ENCODE results near the gene RNF13. TPM values are rescaled to one million over a fixed set of nuclear protein-coding genes. Genes with fewer than 3 reads are reported as not detected.

The RNF13 gene
- total RNA-seq, 3 donors from 2014 or later = 52.6 to 85.0 (median 64.9) TPM

DNA sequence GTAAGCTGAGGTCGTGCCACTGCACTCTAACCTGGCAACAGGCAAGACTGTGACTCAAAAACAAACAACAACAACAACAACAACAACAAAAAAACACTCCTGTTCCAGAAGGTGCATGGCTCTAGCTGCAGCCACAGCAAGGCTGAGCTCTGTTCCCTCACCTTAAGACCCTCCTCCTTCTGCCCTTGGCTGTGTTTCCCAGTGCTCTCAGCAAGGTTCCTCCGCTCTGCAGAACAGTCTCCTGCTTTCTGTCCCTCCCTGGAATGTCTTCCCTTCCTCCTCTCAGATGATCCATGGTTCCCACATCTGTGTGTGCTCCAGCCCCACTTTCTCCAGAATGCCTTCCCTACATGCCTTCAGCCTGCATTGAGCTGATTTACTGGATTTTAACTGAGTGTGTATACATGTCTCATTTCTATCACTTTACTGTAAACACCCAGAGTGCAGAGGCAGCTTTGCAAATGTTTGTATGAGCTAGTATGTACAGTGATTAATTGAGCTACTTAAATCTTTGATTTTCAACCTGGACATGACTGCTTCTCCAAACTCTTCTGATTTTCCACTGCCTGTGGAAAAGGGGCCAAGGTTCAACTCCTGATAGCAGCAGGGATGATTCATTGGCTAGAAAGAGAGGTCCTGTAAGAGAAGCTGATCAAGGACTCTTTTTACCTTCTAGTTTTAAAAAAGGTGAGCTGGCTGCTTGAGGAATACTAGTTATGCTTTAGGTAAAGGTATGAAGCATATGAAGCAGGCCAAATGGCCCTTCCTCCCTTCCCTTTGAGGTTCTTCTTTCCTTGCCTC lies 35.4 kb upstream of the RNF13 start:
- H3K4me1 ChIP-seq (ENCODE audit: low read depth) = no peaks in the 10 kb centered on the region
- intact Hi-C loops (cut with DNase I, micrococcal nuclease) = loop anchor here in 1 of 2 donors (10.0 kb wide), 1 partner anchor 263 kb away; no protein-coding TSS in a partner anchor
- ATAC-seq = no peak
- TF ChIP-seq, protein P1, sequence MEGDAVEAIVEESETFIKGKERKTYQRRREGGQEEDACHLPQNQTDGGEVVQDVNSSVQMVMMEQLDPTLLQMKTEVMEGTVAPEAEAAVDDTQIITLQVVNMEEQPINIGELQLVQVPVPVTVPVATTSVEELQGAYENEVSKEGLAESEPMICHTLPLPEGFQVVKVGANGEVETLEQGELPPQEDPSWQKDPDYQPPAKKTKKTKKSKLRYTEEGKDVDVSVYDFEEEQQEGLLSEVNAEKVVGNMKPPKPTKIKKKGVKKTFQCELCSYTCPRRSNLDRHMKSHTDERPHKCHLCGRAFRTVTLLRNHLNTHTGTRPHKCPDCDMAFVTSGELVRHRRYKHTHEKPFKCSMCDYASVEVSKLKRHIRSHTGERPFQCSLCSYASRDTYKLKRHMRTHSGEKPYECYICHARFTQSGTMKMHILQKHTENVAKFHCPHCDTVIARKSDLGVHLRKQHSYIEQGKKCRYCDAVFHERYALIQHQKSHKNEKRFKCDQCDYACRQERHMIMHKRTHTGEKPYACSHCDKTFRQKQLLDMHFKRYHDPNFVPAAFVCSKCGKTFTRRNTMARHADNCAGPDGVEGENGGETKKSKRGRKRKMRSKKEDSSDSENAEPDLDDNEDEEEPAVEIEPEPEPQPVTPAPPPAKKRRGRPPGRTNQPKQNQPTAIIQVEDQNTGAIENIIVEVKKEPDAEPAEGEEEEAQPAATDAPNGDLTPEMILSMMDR (IDR thresholded peaks at IDR 0.05) = no peak
- no peaks in the 10 kb centered on the region for H3K9me3 ChIP-seq
- no peak overlapping the region for H3K4me3 ChIP-seq
- no peaks in the 10 kb centered on the region for H3K36me3 ChIP-seq (ENCODE audit: low read depth)
- no peak for DNase-seq

DNA sequence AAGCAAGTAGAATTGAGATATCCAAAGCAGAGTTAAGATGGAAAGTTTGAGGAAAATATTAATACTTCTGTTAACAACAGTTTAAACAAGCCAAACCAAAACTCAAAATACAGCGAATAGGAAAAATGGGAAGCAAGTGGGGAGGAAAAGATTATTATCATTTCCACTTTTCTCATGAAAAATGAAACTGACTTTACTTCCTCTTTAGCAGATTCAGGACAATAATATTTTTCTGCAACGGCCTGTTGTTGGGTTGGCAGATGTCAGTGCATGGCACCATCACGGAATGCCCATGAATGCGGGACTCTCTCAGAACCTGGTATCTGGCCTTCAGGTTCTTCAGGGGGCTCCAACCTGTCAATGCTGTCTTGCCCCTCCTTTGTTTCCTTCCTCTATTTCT lies 31.8 kb upstream of the RNF13 start:
- ATAC-seq = no peak
- no peak for DNase-seq
- no peaks in the 10 kb centered on the region for H3K9me3 ChIP-seq
- TF ChIP-seq, protein P1 (IDR thresholded peaks at IDR 0.05) = no peak
- no peak overlapping the region for H3K4me3 ChIP-seq
- no peaks in the 10 kb centered on the region for H3K4me1 ChIP-seq (ENCODE audit: low read depth)
- intact Hi-C loops (cut with DNase I, micrococcal nuclease) = no loop called here
- H3K36me3 ChIP-seq (ENCODE audit: low read depth) = no peaks in the 10 kb centered on the region

DNA sequence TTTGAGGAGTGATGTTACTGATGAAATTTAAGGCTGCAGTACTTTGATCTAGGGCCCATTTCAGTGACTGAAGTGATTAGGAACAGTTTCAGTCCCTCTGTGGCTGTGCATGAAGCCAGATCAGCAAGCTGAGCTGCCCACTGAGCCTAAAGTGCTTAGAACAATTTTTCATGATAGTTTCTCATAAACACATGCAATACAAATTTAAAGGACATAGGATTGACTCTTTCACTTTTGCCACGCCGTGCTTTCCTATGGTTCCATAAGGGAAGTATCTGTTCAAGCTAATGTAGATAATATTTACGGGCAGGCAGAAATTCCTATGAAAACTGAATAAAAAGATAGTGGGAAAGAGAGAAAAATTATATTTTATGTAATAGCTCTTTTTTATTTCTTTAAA lies 31.3 kb upstream of the RNF13 start:
- no peak overlapping the region for H3K4me3 ChIP-seq
- TF ChIP-seq, protein P1 (IDR thresholded peaks at IDR 0.05) = no peak
- no peaks in the 10 kb centered on the region for H3K4me1 ChIP-seq (ENCODE audit: low read depth)
- H3K9me3 ChIP-seq = no peaks in the 10 kb centered on the region
- H3K36me3 ChIP-seq (ENCODE audit: low read depth) = no peaks in the 10 kb centered on the region
- ATAC-seq (no peak), DNase-seq (no peak)
- intact Hi-C loops (cut with DNase I, micrococcal nuclease) = no loop called here

DNA sequence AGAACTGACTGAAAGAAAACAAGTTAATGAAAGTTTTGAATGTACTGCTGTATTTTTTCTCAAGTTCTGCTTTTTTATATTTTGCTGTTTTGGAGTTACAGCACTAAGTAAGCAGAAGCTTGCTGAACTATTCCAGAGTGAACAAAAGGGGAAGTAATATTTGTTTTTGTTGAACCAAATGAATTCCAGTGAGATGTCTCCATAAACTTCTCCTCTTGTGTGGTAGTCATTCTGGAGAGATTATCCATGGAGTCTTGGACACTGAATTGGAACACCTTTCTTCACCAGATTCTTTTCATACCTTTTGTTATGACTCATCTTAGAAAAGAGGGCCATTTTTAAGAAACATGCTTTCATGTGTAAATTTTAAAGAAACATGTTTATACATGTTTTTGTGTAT lies 29.4 kb upstream of the RNF13 start:
- Histone ChIP-seq H3K9me3 (no peaks in the 10 kb centered on the region), H3K4me1 (ENCODE audit: low read depth) (no peaks in the 10 kb centered on the region), H3K4me3 (no peak overlapping the region), H3K36me3 (ENCODE audit: low read depth) (no peaks in the 10 kb centered on the region)
- DNase-seq (no peak), ATAC-seq (no peak)
- TF ChIP-seq, protein P1 (IDR thresholded peaks at IDR 0.05) = no peak
- intact Hi-C loops (cut with DNase I, micrococcal nuclease) = no loop called here

DNA sequence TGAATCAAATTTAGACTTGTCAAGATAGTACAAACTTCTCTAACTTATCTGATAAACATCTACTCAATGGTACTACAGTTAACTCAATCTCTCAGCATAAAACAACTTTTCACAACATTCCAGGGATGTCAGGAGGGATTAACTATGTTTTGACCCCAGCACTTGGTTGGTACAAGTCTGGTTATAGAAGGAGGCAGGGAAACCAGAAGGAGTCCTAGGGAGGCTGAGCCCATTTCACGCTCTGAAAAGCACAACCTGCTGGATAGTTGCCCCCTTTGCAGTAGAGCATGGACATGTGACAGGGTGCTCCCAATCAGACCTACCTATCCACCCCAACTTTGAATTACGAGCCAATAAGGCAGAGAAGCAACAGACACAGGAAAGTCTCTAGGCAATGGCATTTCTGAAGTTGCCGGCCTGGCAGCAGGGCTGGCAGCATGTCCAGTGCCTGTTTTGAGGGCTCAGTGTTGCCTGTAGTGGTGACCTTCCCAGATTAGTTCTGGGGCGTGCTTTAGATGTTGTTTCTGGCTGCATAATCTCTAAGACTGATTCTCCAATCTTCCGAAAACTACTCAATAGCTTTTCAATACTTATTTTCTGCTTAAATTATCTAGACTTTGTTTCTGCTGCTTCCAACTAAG lies 28.8 kb upstream of the RNF13 start:
- ATAC-seq (no peak), DNase-seq (no peak)
- TF ChIP-seq, protein P1 (IDR thresholded peaks at IDR 0.05) = no peak
- no peak overlapping the region for H3K4me3 ChIP-seq
- no peaks in the 10 kb centered on the region for H3K9me3 ChIP-seq
- no peaks in the 10 kb centered on the region for H3K36me3 ChIP-seq (ENCODE audit: low read depth)
- intact Hi-C loops (cut with DNase I, micrococcal nuclease) = no loop called here
- H3K4me1 ChIP-seq (ENCODE audit: low read depth) = no peaks in the 10 kb centered on the region

Data from mucosa of descending colon (tissue), 3 donors.